ENCODE results near the gene GEMIN8. TPM values are rescaled to one million over a fixed set of nuclear protein-coding genes. Genes with fewer than 3 reads are reported as not detected.

Gene GEMIN8
- total and polyA plus RNA-seq, 2 of the 8 experiments (the other 6 are each of a cell fraction or from before 2014, with no cell fraction given), result 18.2 to 31.4 TPM

- TF ChIP-seq POLR2A (IDR thresholded peaks at IDR 0.05; ENCODE audit: control extremely low read depth in 1 of 2, low read depth in 2 of 2, low read length in 2 of 2), result no peak
- no peak for TF ChIP-seq EGR1 (IDR thresholded peaks at IDR 0.05; ENCODE audit: borderline replicate concordance, low read depth, low read length)
- TF ChIP-seq ZNF274 (IDR thresholded peaks at IDR 0.05; ENCODE audit: borderline replicate concordance, extremely low read depth, low read length), result no peak
- TF ChIP-seq EP300 (IDR thresholded peaks at IDR 0.05; ENCODE audit: borderline replicate concordance in 1 of 2, low read depth in 2 of 2, low read length in 2 of 2), result no peak
- no peak for TF ChIP-seq RNF2 (IDR thresholded peaks at IDR 0.05; ENCODE audit: borderline replicate concordance, low read depth, low read length, missing control alignments, poor library complexity, severe bottlenecking)
- TF ChIP-seq CBX8 (IDR thresholded peaks at IDR 0.05; ENCODE audit: borderline replicate concordance, low read depth, low read length), result no peak
- TF ChIP-seq SP4 (IDR thresholded peaks at IDR 0.05; ENCODE audit: low read length), result no peak
- no peak for TF ChIP-seq USF2 (IDR thresholded peaks at IDR 0.05; ENCODE audit: low read length)
- TF ChIP-seq PHF8 (conservative IDR thresholded peaks at IDR 0.05; ENCODE audit: low read depth, low read length), result no peak
- POLR2A ChIA-PET (ENCODE audit: partially characterized antibody), result no interaction called here
These were observed 21.7 kb upstream of the GEMIN8 start for GRCh38 chrX:14051416-14051815.

More at GRCh38 chrX:14051416-14051815, 21.7 kb upstream of the GEMIN8 start:
- Histone ChIP-seq H4K91ac (replicated peaks; ENCODE audit: insufficient read length, low read length) (no peak overlapping the region), H2BK120ac (replicated peaks; ENCODE audit: low read depth, low read length) (no peak overlapping the region), H3K18ac (ENCODE audit: extremely low read depth, low read length) (no peak overlapping the region), H3K4me2 (ENCODE audit: insufficient read depth in 1 of 2, low read depth in 2 of 2, low read length in 2 of 2) (no peak overlapping the region), H4K8ac (ENCODE audit: extremely low read depth, insufficient read depth, low read length) (no peak overlapping the region), H3K4me1 (replicated peaks in 1 of 4; ENCODE audit: control insufficient read depth in 3 of 4, insufficient read depth in 4 of 4, low read length in 3 of 4) (no peaks in the 10 kb centered on the region), H3K79me1 (ENCODE audit: low read depth, low read length) (no peaks in the 10 kb centered on the region), H3K27ac (ENCODE audit: low read depth, low read length) (no peak overlapping the region), H3K56ac (replicated peaks; ENCODE audit: insufficient read length, low read depth, low read length) (no peak overlapping the region), H2BK15ac (ENCODE audit: low read length) (no peak overlapping the region), H4K5ac (ENCODE audit: insufficient read length, low read depth, low read length) (no peak overlapping the region), H3K14ac (ENCODE audit: insufficient read length) (no peak overlapping the region), H3K23ac (ENCODE audit: insufficient read length) (no peak overlapping the region), H3K79me2 (ENCODE audit: control insufficient read depth in 1 of 2, insufficient read depth in 2 of 2, low read length in 2 of 2) (no peaks in the 10 kb centered on the region), H3K27me3 (replicated peaks in 1 of 4; ENCODE audit: control insufficient read depth in 3 of 4, extremely low read depth in 1 of 4, insufficient read depth in 3 of 4, low read length in 3 of 4) (no peaks in the 10 kb centered on the region), H2BK20ac (ENCODE audit: low read length) (no peak overlapping the region), H3K9ac (replicated peaks in 1 of 4; ENCODE audit: extremely low read depth in 1 of 4, low read depth in 3 of 4, low read length in 3 of 4) (no peak overlapping the region), H3K9me3 (ENCODE audit: insufficient read depth in 2 of 2, low read depth in 1 of 2, low read length in 1 of 2) (no peaks in the 10 kb centered on the region), H2BK5ac (ENCODE audit: low read depth, low read length) (no peak overlapping the region), H2AFZ (ENCODE audit: low read length) (no peak overlapping the region), H3K23me2 (ENCODE audit: low read depth, low read length) (no peaks in the 10 kb centered on the region), H2AK5ac (ENCODE audit: low read depth, low read length) (no peak overlapping the region), H3K36me3 (ENCODE audit: control insufficient read depth in 2 of 4, insufficient read depth in 4 of 4, low read length in 3 of 4) (no peaks in the 10 kb centered on the region), H3K4me3 (ENCODE audit: extremely low read depth in 1 of 4, insufficient read depth in 2 of 4, low read depth in 3 of 4, low read length in 4 of 4) (no peak overlapping the region), H3K4ac (replicated peaks; ENCODE audit: insufficient read length, low read depth, low read length) (no peak overlapping the region), H2BK12ac (ENCODE audit: low read depth, low read length) (no peak overlapping the region), H4K20me1 (replicated peaks in 1 of 2; ENCODE audit: control insufficient read depth in 1 of 2, insufficient read depth in 2 of 2, low read length in 2 of 2) (no peaks in the 10 kb centered on the region)
- 88% methylated on average over 5 of the region's 5 CpGs; no CpG with 5 or more reads in 1 of the 2 experiments for WGBS, 2 experiments (ENCODE audit: extremely low coverage in 1 of 2, insufficient coverage in 1 of 2, insufficient read length in 1 of 2, insufficient replicate concordance in 2 of 2, low coverage in 1 of 2, low lambda C conversion rate in 2 of 2, missing lambda C conversion rate in 1 of 2)
- no peak for DNase-seq (ENCODE audit: low read depth in 1 of 2, low spot score in 2 of 2)
- FAIRE-seq, result no peak
- CTCF ChIA-PET (ENCODE audit: partially characterized antibody), result interaction anchor here (1.0 kb wide), 1 partner anchor 478 kb away, joined by 3 read pairs; the partner anchor contains the start of gene GLRA2

Measured in H1 (cell line).